ENCODE data around the gene FYB1. TPM values are rescaled to one million over a fixed set of nuclear protein-coding genes. Genes with fewer than 3 reads are reported as not detected.
A peak's percentile ranks its signal among the peaks of the same experiment; 100 is the strongest.

The FYB1 gene, protein sequence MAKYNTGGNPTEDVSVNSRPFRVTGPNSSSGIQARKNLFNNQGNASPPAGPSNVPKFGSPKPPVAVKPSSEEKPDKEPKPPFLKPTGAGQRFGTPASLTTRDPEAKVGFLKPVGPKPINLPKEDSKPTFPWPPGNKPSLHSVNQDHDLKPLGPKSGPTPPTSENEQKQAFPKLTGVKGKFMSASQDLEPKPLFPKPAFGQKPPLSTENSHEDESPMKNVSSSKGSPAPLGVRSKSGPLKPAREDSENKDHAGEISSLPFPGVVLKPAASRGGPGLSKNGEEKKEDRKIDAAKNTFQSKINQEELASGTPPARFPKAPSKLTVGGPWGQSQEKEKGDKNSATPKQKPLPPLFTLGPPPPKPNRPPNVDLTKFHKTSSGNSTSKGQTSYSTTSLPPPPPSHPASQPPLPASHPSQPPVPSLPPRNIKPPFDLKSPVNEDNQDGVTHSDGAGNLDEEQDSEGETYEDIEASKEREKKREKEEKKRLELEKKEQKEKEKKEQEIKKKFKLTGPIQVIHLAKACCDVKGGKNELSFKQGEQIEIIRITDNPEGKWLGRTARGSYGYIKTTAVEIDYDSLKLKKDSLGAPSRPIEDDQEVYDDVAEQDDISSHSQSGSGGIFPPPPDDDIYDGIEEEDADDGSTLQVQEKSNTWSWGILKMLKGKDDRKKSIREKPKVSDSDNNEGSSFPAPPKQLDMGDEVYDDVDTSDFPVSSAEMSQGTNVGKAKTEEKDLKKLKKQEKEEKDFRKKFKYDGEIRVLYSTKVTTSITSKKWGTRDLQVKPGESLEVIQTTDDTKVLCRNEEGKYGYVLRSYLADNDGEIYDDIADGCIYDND
- total RNA-seq (2021) (7.1 and 10.5 TPM in 2 replicates), Bru-seq, nascent RNA (percentile 39 among the genes with signal in this experiment), BruChase-seq, experiment 1, labeled RNA remaining after a 2-hour chase (percentile 37 among the genes with signal in this experiment), BruChase-seq, experiment 2, labeled RNA remaining after a 6-hour chase (percentile 38 among the genes with signal in this experiment)
- long read RNA-seq, full-length matches to known transcripts = 2 of 5 reads
- long read RNA-seq, partial matches to known transcripts = 1 of 5 reads
- long read RNA-seq, other reads (novel, unspliced or antisense) = 2 of 5 reads

DNA sequence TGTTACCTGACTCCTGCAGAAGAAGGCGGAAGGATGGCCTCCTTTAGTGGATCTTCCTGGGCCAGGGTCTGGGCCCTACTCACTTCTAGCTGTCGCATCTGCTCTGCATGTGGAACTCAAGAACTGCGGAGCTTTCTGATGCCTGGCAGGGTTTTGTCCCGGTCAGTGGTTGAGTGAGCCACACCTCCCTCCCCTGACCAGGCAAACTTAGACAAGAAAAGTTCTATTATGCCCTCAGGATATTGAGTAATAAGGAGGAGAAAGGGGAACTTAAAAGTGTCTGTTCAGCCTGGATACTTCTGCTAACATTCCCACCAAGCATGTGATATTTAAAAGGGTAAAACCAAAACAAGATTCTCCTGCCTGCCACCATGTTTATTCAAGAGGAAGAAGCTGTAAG, at the start of gene FYB1:
TSS of gene FYB1 (minus strand) at position 127 of the 400 bp plus-strand sequence. CDS start 16,603 bp downstream, outside the sequence.
- Histone ChIP-seq H3K36me3 (ENCODE audit: low read depth) (no peaks in the 10 kb centered on the region), H3K9me2 (ENCODE audit: insufficient read depth) (no peaks in the 10 kb centered on the region), H2AFZ (peak within 1 kb of the TSS; percentile 60), H3K27ac (peak within 1 kb of the TSS; percentile 80), H4K20me1 (ENCODE audit: insufficient read depth) (no peaks in the 10 kb centered on the region), H3K79me2 (ENCODE audit: low read depth) (no peaks in the 10 kb centered on the region), H3K9me3 (ENCODE audit: insufficient read depth, low read depth) (peaks cover 5% of the 10 kb centered on the region; the same call in 1 of the 2 replicates), H3K4me1 (replicated peaks; ENCODE audit: insufficient read depth) (peaks cover 65% of the 10 kb centered on the region), H3K4me3 (peak within 1 kb of the TSS; percentile 32; the same call in 1 of the 2 replicates), H3K4me2 (peak within 1 kb of the TSS; percentile 67), H3F3A (ENCODE audit: insufficient read depth, low read depth) (peaks cover 22% of the 10 kb centered on the region; the same call in 1 of the 2 replicates), H3K27me3 (ENCODE audit: insufficient read depth, low read depth) (no peaks in the 10 kb centered on the region)
- TF ChIP-seq, protein P1, sequence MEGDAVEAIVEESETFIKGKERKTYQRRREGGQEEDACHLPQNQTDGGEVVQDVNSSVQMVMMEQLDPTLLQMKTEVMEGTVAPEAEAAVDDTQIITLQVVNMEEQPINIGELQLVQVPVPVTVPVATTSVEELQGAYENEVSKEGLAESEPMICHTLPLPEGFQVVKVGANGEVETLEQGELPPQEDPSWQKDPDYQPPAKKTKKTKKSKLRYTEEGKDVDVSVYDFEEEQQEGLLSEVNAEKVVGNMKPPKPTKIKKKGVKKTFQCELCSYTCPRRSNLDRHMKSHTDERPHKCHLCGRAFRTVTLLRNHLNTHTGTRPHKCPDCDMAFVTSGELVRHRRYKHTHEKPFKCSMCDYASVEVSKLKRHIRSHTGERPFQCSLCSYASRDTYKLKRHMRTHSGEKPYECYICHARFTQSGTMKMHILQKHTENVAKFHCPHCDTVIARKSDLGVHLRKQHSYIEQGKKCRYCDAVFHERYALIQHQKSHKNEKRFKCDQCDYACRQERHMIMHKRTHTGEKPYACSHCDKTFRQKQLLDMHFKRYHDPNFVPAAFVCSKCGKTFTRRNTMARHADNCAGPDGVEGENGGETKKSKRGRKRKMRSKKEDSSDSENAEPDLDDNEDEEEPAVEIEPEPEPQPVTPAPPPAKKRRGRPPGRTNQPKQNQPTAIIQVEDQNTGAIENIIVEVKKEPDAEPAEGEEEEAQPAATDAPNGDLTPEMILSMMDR (conservative IDR thresholded peaks at IDR 0.05) = no peak
- no peak for TF ChIP-seq EZH2 (IDR thresholded peaks at IDR 0.05; ENCODE audit: low read depth)
- DNase-seq = peak; percentile 80 to 92
- intact Hi-C loops (cut with micrococcal nuclease; ENCODE audit: unreplicated experiment) = loop anchor here (1.0 to 5.0 kb wide), 6 partner anchors 143 to 351 kb away; partner anchors contain the start of gene DAB2
- BruUV-seq (replicated peaks) = no TSS peak
- ChIA-PET CTCF (interaction anchor here (0.6 to 3.8 kb wide), 7 partner anchors 12 to 328 kb away, joined by 3 to 24 read pairs (median 6); no protein-coding TSS in a partner anchor), POLR2A (ENCODE audit: unreplicated experiment) (interaction anchor here (0.5 to 0.8 kb wide), 7 partner anchors 11 to 1573 kb away, joined by 3 to 11 read pairs (median 5); partner anchors contain the start of gene DAB2)

DNA sequence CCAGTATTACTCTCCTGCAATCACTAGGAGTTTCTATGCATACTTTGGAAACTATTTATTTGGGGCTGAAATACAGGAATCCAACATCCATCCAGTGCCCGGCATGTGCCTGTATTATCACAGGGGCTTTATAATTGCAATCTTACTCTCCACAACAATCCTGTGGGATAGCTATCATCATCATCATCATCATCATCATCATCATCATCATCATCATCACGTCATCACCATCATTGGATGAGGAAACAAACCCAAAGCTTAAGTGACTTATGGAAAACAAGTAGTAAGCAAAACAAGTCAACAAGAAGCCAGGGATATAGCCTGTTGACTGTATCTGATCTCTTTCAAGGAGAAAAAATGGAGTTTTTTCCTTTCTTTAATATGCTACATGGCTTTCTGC, 47.8 kb upstream of the FYB1 start:
- Histone ChIP-seq H2AFZ (no peak overlapping the region), H3K4me1 (replicated peaks; ENCODE audit: insufficient read depth) (0 out of 2 replicates have a peak, but pooled peaks cover 5% of the 10 kb centered on the region), H4K20me1 (ENCODE audit: insufficient read depth) (no peaks in the 10 kb centered on the region), H3K27ac (no peak overlapping the region), H3K79me2 (ENCODE audit: low read depth) (no peaks in the 10 kb centered on the region), H3F3A (ENCODE audit: insufficient read depth, low read depth) (peaks cover 2% of the 10 kb centered on the region; the same call in 1 of the 2 replicates), H3K4me2 (no peak overlapping the region), H3K36me3 (ENCODE audit: low read depth) (no peaks in the 10 kb centered on the region), H3K4me3 (no peak overlapping the region), H3K9me2 (ENCODE audit: insufficient read depth) (no peaks in the 10 kb centered on the region), H3K27me3 (ENCODE audit: insufficient read depth, low read depth) (no peaks in the 10 kb centered on the region), H3K9me3 (ENCODE audit: insufficient read depth, low read depth) (no peaks in the 10 kb centered on the region)
- ChIA-PET CTCF (interaction anchor here (0.6 kb wide), 1 partner anchor 11 kb away, joined by 3 read pairs; no protein-coding TSS in a partner anchor), POLR2A (ENCODE audit: unreplicated experiment) (interaction anchor here (0.6 kb wide), 1 partner anchor 43 kb away, joined by 4 read pairs; no protein-coding TSS in a partner anchor)
- no TSS peak for BruUV-seq (replicated peaks)
- intact Hi-C loops (cut with micrococcal nuclease; ENCODE audit: unreplicated experiment) = no loop called here
- DNase-seq = no peak
- no peak for TF ChIP-seq EZH2 (IDR thresholded peaks at IDR 0.05; ENCODE audit: low read depth)
- TF ChIP-seq, protein P1 (conservative IDR thresholded peaks at IDR 0.05) = no peak
